M059J (cell line): ENCODE measurements around the gene RPS24. TPM values are rescaled to one million over a fixed set of nuclear protein-coding genes. Genes with fewer than 3 reads are reported as not detected.
A peak's percentile ranks its signal among the peaks of the same experiment; 100 is the strongest.
"Not testable (repeated sequence)": the region's sequence is repeated elsewhere in the genome, so short reads cannot be mapped to it uniquely, and the experiment has no call there.

Experiments
- DNase-seq: peaks from one replicate; pipeline ENCODE4 v3.0.0-alpha.2; 2012; ENCODE audit warnings: low read depth
- total RNA-seq: library from RNA; depleted of rRNA; stranded (reverse); fragments of >200 nt; shearing (Covaris generic); gene quantifications from 2 replicates; pipeline ENCODE4 v1.2.3, GENCODE V29; 2014; rRNA removed

Gene RPS24
- 2,206 and 2,326 TPM in 2 replicates for total RNA-seq

- DNase-seq: peak; percentile 95
Measured at GRCh38 chr10:78033637-78034470, at the start of gene RPS24. Gene RPS24 (plus strand): TSS chr10:78033863. CDS start chr10:78033902, 39 bp downstream.

GRCh38 chr10:77984986-77985385 is 48.7 kb upstream of the RPS24 start:
- DNase-seq: no peak

GRCh38 chr10:77987671-77988255 is 45.9 kb upstream of the RPS24 start:
- no peak for DNase-seq

- no peak for DNase-seq
Measured at GRCh38 chr10:77989081-77989724, 44.5 kb upstream of the RPS24 start.

- DNase-seq: no peak
Measured at GRCh38 chr10:77993620-77994019, 40.0 kb upstream of the RPS24 start.

GRCh38 chr10:77998780-77999179 is 34.9 kb upstream of the RPS24 start:
- not testable (repeated sequence) for DNase-seq

GRCh38 chr10:78000206-78000605 is 33.5 kb upstream of the RPS24 start:
- DNase-seq: no peak

GRCh38 chr10:78000956-78001472 is 32.6 kb upstream of the RPS24 start:
- DNase-seq: no peak

- DNase-seq: no peak
Measured at GRCh38 chr10:78002541-78003288, 30.9 kb upstream of the RPS24 start.

GRCh38 chr10:78004215-78005026 is 29.2 kb upstream of the RPS24 start:
- DNase-seq: no peak

- DNase-seq: no peak
Measured at GRCh38 chr10:78007172-78007571, 26.5 kb upstream of the RPS24 start.

GRCh38 chr10:78009662-78010061 is 24.0 kb upstream of the RPS24 start:
- no peak for DNase-seq

- DNase-seq: no peak
Measured at GRCh38 chr10:78010278-78010677, 23.4 kb upstream of the RPS24 start.

- no peak for DNase-seq
Measured at GRCh38 chr10:78011065-78011464, 22.6 kb upstream of the RPS24 start.

GRCh38 chr10:78013564-78013963 is 20.1 kb upstream of the RPS24 start:
- no peak for DNase-seq

GRCh38 chr10:78015546-78015945 is 18.1 kb upstream of the RPS24 start:
- DNase-seq: no peak

GRCh38 chr10:78017856-78018255 is 15.8 kb upstream of the RPS24 start:
- DNase-seq: no peak

GRCh38 chr10:78019264-78019663 is 14.4 kb upstream of the RPS24 start:
- DNase-seq: no peak

GRCh38 chr10:78021201-78021600 is 12.5 kb upstream of the RPS24 start:
- DNase-seq: no peak

- DNase-seq: no peak
Measured at GRCh38 chr10:78023741-78024140, 9.9 kb upstream of the RPS24 start.
